HG03025 (cell line): ENCODE data around the gene NCS1.

ENCODE experiments used
- ATAC-seq: cut with Tn5 transposase; IDR thresholded peaks from one replicate; pipeline ENCODE4 v1.9.1; 2021; ENCODE audit warnings: mild to moderate bottlenecking, moderate library complexity; ENCODE audit not compliant: unreplicated experiment, low FRiP score

The NCS1 gene

GRCh38 chr9:130145658-130146057 is 26.5 kb upstream of the NCS1 start:
- no peak for ATAC-seq

DNA sequence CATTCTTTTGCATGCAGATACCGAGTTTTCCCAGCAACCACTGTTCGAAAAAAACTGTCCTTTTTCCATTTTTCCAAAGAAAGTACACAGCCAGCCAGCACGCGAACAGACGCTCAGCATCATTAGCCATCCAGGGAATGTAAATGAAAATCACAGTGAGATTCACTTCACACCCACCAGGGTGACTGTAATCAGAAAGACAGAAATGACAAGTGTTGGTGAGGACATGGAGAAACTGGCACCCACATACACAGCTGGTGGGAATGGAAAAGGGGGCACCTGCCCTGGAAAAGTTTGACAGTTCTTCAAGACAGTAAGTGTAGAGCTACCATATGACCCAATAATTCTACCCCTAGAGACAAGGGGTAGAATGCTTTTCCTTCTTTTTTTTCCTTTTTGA is 25.0 kb upstream of the NCS1 start:
- no peak for ATAC-seq

- no peak for ATAC-seq
Measured at GRCh38 chr9:130147910-130148309, 24.3 kb upstream of the NCS1 start.

- no peak for ATAC-seq
Measured at GRCh38 chr9:130149031-130149430, 23.2 kb upstream of the NCS1 start.

- ATAC-seq: no peak
Measured at GRCh38 chr9:130149654-130150286, 22.4 kb upstream of the NCS1 start.

- ATAC-seq: no peak
Measured at GRCh38 chr9:130150779-130151382, 21.3 kb upstream of the NCS1 start.

- no peak for ATAC-seq
Measured at GRCh38 chr9:130154816-130155215, 17.4 kb upstream of the NCS1 start.

DNA sequence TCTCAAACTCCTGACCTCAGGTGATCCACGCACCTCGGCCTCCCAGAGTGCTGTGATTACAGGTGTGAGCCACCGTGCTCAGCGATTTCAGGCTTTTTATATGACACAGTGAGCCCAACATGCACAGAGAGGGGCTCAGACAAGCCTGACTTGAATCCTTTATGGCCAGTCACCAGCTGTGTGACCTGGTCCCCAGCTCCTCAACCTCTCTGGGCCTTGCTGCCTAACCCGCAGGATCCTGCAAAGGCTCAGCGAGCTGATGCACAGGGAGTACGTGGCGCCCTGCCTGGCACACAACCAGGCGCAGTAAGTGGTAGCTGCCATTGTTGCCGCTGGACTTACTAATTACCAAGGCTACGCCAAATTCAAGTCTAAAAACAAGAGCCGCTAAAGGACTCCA is 16.6 kb upstream of the NCS1 start:
- no peak for ATAC-seq

- no peak for ATAC-seq
Measured at GRCh38 chr9:130156672-130157071, 15.5 kb upstream of the NCS1 start.

DNA sequence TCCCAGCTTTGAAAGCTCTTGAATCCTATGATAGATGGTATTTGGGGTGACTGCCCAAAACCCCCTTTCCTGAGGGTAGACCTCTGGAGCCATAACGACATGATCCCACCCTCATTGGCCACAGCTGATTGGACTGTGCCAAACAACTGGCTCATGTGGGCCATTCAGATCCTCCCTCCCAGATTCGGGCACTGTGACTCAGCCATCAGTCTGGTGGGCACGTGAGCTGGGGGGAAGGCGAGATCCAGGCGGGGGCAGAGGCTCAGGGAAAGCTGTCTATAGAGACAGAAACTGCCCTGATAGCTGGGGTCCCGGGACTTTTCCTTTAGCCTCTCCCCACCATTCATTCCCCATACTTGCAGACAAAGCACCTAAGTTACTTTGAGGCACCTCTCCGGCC is 15.1 kb upstream of the NCS1 start:
- ATAC-seq: no peak

DNA sequence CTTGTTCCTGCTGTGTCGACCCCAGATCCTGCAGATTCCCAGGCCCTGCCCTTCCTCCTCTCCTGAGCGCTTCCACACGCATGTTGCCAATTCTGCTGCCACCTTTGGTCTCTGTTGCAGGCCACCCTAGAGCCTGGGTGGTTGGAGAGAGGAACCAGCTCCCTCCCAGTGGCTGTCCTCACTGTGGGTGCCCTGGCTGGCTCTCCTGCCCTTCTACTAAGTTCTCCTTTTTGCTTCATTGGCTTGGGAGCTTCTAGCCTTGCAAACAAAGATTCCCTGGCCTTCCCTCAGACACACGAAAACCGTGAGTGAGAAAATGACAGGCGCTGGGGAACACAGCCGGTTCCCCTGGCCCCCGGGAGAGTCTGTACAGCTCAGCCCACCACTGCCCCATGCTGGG is 14.2 kb upstream of the NCS1 start:
- no peak for ATAC-seq

GRCh38 chr9:130159057-130159456 is 13.1 kb upstream of the NCS1 start:
- no peak for ATAC-seq

GRCh38 chr9:130159915-130160670 is 12.1 kb upstream of the NCS1 start:
- no peak for ATAC-seq

DNA sequence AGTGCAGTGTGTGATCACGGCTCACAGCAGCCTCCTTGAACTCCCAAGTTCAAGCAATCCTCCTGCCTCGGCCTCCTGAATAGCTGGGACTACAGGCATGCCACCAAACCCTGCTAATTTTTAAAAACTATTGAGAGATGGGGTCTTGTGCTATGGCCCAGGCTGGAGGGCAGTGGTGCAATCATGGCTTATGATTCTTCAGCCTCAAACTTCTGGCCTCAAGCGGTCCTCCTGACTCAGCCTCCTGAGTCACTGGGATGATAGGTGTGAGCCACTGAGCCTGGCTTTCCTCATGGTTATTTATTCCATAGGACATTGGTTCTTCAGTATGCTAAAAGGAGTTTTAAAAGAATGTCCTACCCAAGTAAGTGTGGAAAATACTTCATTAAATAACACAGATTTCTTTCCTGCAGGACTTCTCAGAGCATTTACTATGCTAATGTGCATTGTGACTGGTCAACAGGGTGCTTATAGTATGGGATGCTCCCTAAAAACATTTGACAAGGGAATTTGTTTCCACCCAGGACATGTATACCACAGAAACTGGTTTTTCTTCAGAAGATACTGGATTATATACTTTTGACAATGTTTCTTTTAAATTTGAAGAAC is 11.2 kb upstream of the NCS1 start:
- ATAC-seq: no peak

GRCh38 chr9:130165579-130165978 is 6.6 kb upstream of the NCS1 start:
- no peak for ATAC-seq

DNA sequence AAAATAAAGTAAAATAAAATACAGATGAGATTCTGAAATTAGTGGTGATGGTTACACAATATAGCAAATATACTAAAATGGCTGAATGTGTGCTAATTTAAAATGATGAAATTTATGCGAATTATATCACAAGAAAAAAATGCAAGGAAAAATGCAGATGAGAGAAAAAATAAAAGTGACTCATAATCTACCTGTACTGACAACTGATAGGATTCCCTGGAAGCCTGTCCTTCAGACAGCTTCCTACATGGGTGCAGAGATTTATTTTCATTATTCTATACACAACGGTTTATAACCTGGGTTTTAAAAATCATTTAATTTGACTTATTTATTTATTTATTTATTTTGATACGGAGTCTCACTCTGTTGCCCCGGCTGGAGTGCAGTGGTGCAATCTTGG is 5.8 kb upstream of the NCS1 start:
- ATAC-seq: no peak

GRCh38 chr9:130167927-130168326 is 4.3 kb upstream of the NCS1 start:
- no peak for ATAC-seq

DNA sequence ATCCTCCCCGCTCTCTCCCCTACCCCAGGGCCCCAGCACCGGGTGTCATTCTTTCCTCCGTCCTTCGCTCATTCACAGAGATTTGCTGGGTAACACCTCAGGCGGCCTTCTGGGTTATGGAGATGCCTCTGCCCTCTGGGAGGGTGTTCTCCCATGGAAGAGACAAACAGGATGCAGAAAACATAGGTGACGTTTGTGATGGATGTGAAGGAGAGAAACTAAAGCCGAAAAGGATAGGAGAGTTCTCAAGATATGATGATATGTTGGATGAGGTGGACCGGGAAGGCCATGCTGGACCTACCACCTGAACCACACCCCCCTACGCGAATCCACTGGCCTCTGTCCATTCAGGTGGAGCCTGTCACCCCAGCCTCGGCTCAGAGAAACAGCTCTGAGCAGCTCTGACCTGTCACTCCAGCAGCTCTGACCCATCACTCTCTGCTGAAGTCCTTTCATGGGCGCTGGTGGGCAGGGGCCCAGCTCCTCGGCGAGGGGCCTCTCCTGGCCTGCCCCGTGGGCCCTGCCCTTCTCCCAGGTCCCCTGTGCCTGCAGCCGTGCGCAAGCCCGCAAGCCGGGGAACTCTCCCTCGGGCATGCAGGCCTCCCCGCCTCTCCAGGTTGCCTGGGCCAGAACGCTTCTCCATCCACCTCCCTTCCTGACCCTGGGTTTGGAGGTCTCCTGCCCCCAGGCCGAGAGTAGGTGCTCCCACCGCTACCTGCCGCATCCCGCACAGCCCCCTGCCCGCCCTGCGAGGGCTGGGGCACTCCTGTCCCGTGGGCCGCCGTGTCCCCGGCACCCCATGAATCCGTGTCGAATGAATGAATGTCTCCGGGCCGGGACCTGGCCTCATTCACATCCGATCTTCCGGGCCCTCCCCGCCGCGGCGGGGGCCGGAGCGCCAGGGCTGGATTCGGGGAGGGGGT is 717 bp upstream of the NCS1 start:
- ATAC-seq: no peak

DNA sequence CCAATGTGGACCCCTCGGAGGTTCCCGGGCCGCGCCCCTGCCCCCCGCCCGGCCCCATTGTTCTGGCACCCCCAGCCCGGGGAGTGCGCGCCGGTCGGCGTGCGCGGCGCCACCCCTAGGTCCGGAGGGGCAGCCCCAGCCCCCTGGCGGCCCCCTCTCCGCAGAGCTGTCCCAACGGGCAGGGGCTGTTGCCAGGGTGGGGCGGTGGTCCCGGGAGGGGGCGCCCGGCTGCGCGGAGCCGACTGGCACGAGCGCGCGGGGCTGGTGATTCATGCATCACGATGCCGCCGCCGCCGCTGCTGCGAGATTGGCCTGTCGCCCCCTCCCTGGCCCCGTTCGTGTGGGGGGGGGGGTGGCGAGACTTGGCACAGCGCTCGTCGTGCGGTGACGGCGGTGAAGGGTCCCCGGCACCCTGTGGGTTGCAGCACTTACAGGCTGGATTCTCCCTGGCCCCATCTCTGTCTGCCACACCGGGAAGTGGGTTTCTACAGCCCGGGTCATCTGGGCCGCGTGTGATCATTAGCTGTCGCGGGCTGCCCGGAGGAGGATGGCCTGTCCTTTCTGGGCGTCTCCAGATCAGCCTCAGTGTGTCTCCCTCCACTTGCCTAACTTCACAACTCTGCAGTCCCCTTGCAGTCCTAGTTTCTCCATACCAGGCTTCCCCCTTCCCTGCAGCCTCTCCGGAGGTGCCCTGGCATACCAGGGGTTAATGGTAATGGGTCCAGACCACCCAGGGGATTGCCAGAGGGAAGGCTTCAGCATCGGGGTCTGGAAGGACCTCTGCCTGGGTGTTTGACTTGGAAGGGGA is 858 bp downstream of the NCS1 start:
- ATAC-seq: no peak

DNA sequence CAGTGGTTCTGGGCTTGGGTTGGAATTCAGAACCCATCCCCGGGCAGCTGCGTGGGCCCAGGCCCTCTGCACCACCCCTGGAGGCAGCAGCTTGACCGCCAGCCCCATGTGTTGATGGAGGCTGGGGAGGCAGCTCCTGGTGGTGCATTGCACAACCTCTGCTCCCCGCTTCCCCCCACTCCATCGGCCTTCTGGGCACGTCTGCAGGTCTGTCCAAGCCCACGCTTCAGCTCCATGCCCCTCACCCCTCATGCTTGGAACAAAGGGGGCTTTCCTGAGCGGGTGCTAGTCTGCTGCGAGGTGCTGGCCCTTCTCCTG is 1.4 kb downstream of the NCS1 start:
- no peak for ATAC-seq
